ENCODE data around the gene ABCF1. TPM values are rescaled to one million over a fixed set of nuclear protein-coding genes. Genes with fewer than 3 reads are reported as not detected.
A peak's percentile ranks its signal among the peaks of the same experiment; 100 is the strongest.

The ABCF1 gene
- total and polyA plus RNA-seq, 4 donors, result 26.4 to 60.6 (median 50.2) TPM

GRCh38 chr6:30617565-30618269 is 46.5 kb downstream of the ABCF1 start, which contains the start of gene MRPS18B:
Gene MRPS18B (plus strand): TSS chr6:30617840. CDS start chr6:30617866, 26 bp downstream.
- Histone ChIP-seq H3K36me3 (ENCODE audit: control insufficient read depth, insufficient read depth, low read length) (peaks cover 35% of the 10 kb centered on the region), H3K4me3 (ENCODE audit: low read depth, low read length) (peak within 1 kb of the TSS; percentile 96), H3K27ac (ENCODE audit: low read depth, low read length) (peak within 1 kb of the TSS; percentile 99), H3K27me3 (ENCODE audit: control insufficient read depth, insufficient read depth, low read length) (no peaks in the 10 kb centered on the region), H3K9me3 (ENCODE audit: control insufficient read depth, insufficient read depth, low read length) (no peaks in the 10 kb centered on the region), H3K4me1 (ENCODE audit: control insufficient read depth, insufficient read depth, low read length) (peaks cover 9% of the 10 kb centered on the region)
- WGBS (ENCODE audit: insufficient coverage), result under 1% methylated on average over 28 of the region's 34 CpGs
- peak; percentile 97 to 100 (median 98) for DNase-seq (ENCODE audit: low read depth in 4 of 6, low spot score in 6 of 6)

DNA sequence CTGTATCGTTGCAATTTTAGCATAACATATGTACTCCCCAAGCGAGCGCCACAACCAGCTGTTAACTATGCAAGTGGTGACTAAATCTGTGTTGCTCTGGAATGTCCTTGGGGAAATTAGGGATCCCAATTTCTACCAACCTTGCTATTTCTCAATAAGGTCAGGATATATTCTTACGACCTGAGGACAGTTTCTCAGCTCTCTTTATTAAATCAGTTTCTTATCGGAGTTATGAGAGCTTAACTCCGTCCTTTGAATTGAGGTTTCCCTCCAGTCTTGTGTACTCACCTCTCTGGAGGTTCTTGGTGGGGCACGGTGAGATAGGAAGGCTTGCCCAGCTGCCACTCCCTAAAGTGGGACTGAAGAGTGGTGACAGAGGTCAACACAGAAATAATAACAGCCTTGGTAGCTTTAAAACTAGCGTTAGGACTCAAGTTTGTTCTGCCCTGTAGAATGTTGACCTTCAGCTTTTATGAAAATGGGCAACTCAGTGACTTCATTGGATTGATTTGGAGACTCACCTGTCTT is 47.1 kb downstream of the ABCF1 start:
- Histone ChIP-seq H3K36me3 (ENCODE audit: control insufficient read depth, insufficient read depth, low read length) (peaks cover 40% of the 10 kb centered on the region), H3K4me1 (ENCODE audit: control insufficient read depth, insufficient read depth, low read length) (peaks cover 9% of the 10 kb centered on the region), H3K9me3 (ENCODE audit: control insufficient read depth, insufficient read depth, low read length) (no peaks in the 10 kb centered on the region), H3K27ac (ENCODE audit: low read depth, low read length) (peak overlapping the region; percentile 99), H3K27me3 (ENCODE audit: control insufficient read depth, insufficient read depth, low read length) (no peaks in the 10 kb centered on the region), H3K4me3 (ENCODE audit: low read depth, low read length) (peak overlapping the region; percentile 96)
- DNase-seq (ENCODE audit: low read depth in 4 of 6, low spot score in 6 of 6), result no peak
- 53% methylated on average over 3 of the region's 8 CpGs for WGBS (ENCODE audit: insufficient coverage)

DNA sequence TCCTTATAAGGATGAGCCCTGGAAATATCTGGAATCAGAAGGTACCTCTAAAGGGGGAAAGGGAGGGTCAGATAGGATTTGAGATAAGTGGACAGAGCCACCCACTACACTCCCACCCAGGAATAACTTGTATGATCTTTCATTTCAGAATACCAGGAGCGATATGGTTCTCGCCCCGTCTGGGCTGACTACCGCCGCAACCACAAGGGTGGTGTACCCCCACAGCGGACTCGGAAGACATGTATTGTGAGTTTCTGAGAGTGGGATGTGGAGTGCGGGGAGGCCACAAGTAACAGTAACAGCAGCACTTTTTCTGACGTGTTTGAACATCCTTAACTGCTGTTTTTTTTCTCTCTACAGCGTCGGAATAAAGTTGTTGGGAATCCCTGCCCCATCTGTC is 48.3 kb downstream of the ABCF1 start:
- H3K9me3 ChIP-seq (ENCODE audit: control insufficient read depth, insufficient read depth, low read length), result no peaks in the 10 kb centered on the region
- no peak for DNase-seq (ENCODE audit: low read depth in 4 of 6, low spot score in 6 of 6)
- H3K4me3 ChIP-seq (ENCODE audit: low read depth, low read length), result no peak overlapping the region
- 100% methylated on average over 7 of the region's 11 CpGs for WGBS (ENCODE audit: insufficient coverage)
- no peaks in the 10 kb centered on the region for H3K27me3 ChIP-seq (ENCODE audit: control insufficient read depth, insufficient read depth, low read length)
- H3K27ac ChIP-seq (ENCODE audit: low read depth, low read length), result no peak overlapping the region
- H3K4me1 ChIP-seq (ENCODE audit: control insufficient read depth, insufficient read depth, low read length), result peaks cover 9% of the 10 kb centered on the region
- peaks cover 49% of the 10 kb centered on the region for H3K36me3 ChIP-seq (ENCODE audit: control insufficient read depth, insufficient read depth, low read length)

- H3K27me3 ChIP-seq (ENCODE audit: control insufficient read depth, insufficient read depth, low read length), result no peaks in the 10 kb centered on the region
- no peak for DNase-seq (ENCODE audit: low read depth in 4 of 6, low spot score in 6 of 6)
- peaks cover 27% of the 10 kb centered on the region for H3K4me1 ChIP-seq (ENCODE audit: control insufficient read depth, insufficient read depth, low read length)
- no peak overlapping the region for H3K4me3 ChIP-seq (ENCODE audit: low read depth, low read length)
- H3K36me3 ChIP-seq (ENCODE audit: control insufficient read depth, insufficient read depth, low read length), result peaks cover 77% of the 10 kb centered on the region
- WGBS (ENCODE audit: insufficient coverage), result 97% methylated on average over 8 of the region's 8 CpGs
- H3K27ac ChIP-seq (ENCODE audit: low read depth, low read length), result peak overlapping the region; percentile 97
- H3K9me3 ChIP-seq (ENCODE audit: control insufficient read depth, insufficient read depth, low read length), result no peaks in the 10 kb centered on the region
Observed at GRCh38 chr6:30625511-30625910, 54.3 kb downstream of the ABCF1 start.

DNA sequence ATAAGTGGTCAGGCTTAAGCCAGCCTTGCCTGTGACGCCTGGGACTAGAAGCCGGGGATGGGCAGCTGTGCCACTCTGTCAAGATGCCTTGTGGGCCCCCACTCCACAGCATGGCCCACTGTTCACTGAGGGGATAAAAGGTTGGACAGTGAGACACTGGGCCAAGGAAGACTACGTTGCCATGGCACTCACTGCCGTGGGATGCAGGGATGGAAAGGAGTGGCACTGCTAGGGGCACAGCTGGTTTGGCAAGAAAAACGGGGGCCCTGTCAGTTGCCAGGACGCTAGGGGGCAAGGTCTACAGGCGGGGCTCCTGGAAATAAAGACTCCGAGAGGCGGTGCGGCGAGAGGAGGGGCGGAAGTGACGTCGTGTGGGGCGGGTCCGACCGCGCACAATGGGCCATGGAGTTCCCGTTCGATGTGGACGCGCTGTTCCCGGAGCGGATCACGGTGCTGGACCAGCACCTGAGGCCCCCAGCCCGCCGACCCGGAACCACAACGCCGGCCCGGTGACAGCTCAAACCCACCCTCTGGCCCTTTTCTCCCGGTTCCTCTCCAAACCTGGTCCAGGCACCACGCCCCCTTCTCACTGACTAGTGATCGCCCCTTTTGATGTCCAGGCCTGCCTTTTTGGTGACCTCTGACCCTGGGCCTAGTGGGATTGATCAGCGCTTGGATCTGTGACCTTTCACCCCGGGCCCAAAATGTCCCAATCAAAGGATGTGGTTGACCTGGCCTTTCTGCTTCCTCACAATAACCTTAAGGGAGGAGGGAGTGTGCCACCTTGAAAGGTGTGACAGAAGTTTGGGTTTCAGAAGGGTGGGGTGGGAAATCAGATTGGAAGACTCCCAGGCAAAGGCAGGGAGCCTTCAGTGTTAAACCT is 55.5 kb downstream of the ABCF1 start, which contains the start of gene ATAT1:
Gene ATAT1, plus strand, starts transcription at position 391 of the 883 bp plus-strand sequence.
- Histone ChIP-seq H3K27ac (ENCODE audit: low read depth, low read length) (peak within 1 kb of the TSS; percentile 97), H3K27me3 (ENCODE audit: control insufficient read depth, insufficient read depth, low read length) (no peaks in the 10 kb centered on the region), H3K9me3 (ENCODE audit: control insufficient read depth, insufficient read depth, low read length) (no peaks in the 10 kb centered on the region), H3K4me1 (ENCODE audit: control insufficient read depth, insufficient read depth, low read length) (peaks cover 27% of the 10 kb centered on the region), H3K36me3 (ENCODE audit: control insufficient read depth, insufficient read depth, low read length) (peaks cover 76% of the 10 kb centered on the region), H3K4me3 (ENCODE audit: low read depth, low read length) (peak within 1 kb of the TSS; percentile 83)
- 1% methylated on average over 36 of the region's 36 CpGs for WGBS (ENCODE audit: insufficient coverage)
- DNase-seq (ENCODE audit: low read depth in 4 of 6, low spot score in 6 of 6), result peak; percentile 67 to 97 (median 80)

- peaks cover 81% of the 10 kb centered on the region for H3K36me3 ChIP-seq (ENCODE audit: control insufficient read depth, insufficient read depth, low read length)
Observed at GRCh38 chr6:30635834-30636233, 64.6 kb downstream of the ABCF1 start.

GRCh38 chr6:30640481-30640880 is 69.2 kb downstream of the ABCF1 start:
- no peaks in the 10 kb centered on the region for H3K4me1 ChIP-seq (ENCODE audit: control insufficient read depth, insufficient read depth, low read length)
- no peaks in the 10 kb centered on the region for H3K27me3 ChIP-seq (ENCODE audit: control insufficient read depth, insufficient read depth, low read length)
- WGBS (ENCODE audit: insufficient coverage), result 92% methylated on average over 5 of the region's 10 CpGs
- no peak for DNase-seq (ENCODE audit: low read depth in 4 of 6, low spot score in 6 of 6)
- H3K27ac ChIP-seq (ENCODE audit: low read depth, low read length), result no peak overlapping the region
- peaks cover 86% of the 10 kb centered on the region for H3K36me3 ChIP-seq (ENCODE audit: control insufficient read depth, insufficient read depth, low read length)
- no peak overlapping the region for H3K4me3 ChIP-seq (ENCODE audit: low read depth, low read length)
- no peaks in the 10 kb centered on the region for H3K9me3 ChIP-seq (ENCODE audit: control insufficient read depth, insufficient read depth, low read length)

More at GRCh38 chr6:30635834-30636233, 64.6 kb downstream of the ABCF1 start:
- no peak overlapping the region for H3K4me3 ChIP-seq (ENCODE audit: low read depth, low read length)
- H3K27ac ChIP-seq (ENCODE audit: low read depth, low read length), result no peak overlapping the region
- H3K4me1 ChIP-seq (ENCODE audit: control insufficient read depth, insufficient read depth, low read length), result no peaks in the 10 kb centered on the region
- no peaks in the 10 kb centered on the region for H3K27me3 ChIP-seq (ENCODE audit: control insufficient read depth, insufficient read depth, low read length)
- 100% methylated on average over 3 of the region's 3 CpGs for WGBS (ENCODE audit: insufficient coverage)
- H3K9me3 ChIP-seq (ENCODE audit: control insufficient read depth, insufficient read depth, low read length), result no peaks in the 10 kb centered on the region
- no peak for DNase-seq (ENCODE audit: low read depth in 4 of 6, low spot score in 6 of 6)

DNA sequence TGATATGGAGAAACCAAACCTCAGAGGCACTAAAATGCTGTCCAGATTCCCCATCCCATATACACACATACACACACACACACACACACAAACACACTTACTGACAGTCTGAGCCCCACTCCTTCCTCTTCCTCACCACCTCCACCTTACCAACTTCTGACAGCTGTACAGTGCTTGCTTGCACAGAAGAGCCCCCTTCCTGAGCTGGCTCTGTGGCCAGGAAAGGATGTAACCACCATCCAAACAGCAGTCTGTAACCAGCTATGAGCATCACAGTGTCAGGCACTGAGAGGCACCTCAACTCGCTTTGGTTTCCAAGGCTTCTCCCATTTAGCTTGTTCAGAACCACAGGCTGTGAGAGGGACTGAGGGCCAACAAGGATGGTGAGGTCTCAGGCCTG is 69.8 kb downstream of the ABCF1 start:
- DNase-seq (ENCODE audit: low read depth in 4 of 6, low spot score in 6 of 6), result no peak
- WGBS (ENCODE audit: insufficient coverage), result 100% methylated on average over 1 of the region's 1 CpG

More for the DNA sequence above, 69.8 kb downstream of the ABCF1 start:
- no peaks in the 10 kb centered on the region for H3K27me3 ChIP-seq (ENCODE audit: control insufficient read depth, insufficient read depth, low read length)
- peaks cover 86% of the 10 kb centered on the region for H3K36me3 ChIP-seq (ENCODE audit: control insufficient read depth, insufficient read depth, low read length)
- H3K4me1 ChIP-seq (ENCODE audit: control insufficient read depth, insufficient read depth, low read length), result peaks cover under 1% of the 10 kb centered on the region
- H3K27ac ChIP-seq (ENCODE audit: low read depth, low read length), result no peak overlapping the region
- H3K4me3 ChIP-seq (ENCODE audit: low read depth, low read length), result no peak overlapping the region
- H3K9me3 ChIP-seq (ENCODE audit: control insufficient read depth, insufficient read depth, low read length), result no peaks in the 10 kb centered on the region

Data from spinal cord (tissue), 10 donors.